GM21529 (cell line): Measurements from ENCODE around the gene MOSMO.
"Not testable (repeated sequence)": the region's sequence is repeated elsewhere in the genome, so short reads cannot be mapped to it uniquely, and the experiment has no call there.

Source experiments
- ATAC-seq: cut with Tn5 transposase; IDR thresholded peaks from one replicate; pipeline ENCODE4 v1.9.1; 2021; ENCODE audit not compliant: unreplicated experiment

The MOSMO gene

DNA sequence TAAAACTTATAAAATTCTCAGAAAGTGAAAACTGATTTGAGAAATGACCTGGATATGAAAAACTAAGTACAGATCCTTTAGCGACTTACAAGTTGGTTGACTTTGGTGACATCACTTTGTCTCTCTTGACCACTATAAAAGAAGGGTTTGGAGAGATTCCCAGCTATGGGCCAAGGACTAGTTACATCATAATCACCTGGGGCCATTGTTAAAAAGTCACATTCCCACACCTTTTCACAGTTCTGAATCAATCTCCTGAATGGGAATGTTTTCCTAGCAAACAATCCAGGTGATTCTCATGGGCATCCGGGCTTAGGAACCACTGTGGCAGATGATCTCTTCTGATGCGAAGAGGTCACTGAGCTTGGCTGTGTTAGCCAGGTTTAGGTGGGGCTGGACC is 83.8 kb downstream of the MOSMO start:
- no peak for ATAC-seq

DNA sequence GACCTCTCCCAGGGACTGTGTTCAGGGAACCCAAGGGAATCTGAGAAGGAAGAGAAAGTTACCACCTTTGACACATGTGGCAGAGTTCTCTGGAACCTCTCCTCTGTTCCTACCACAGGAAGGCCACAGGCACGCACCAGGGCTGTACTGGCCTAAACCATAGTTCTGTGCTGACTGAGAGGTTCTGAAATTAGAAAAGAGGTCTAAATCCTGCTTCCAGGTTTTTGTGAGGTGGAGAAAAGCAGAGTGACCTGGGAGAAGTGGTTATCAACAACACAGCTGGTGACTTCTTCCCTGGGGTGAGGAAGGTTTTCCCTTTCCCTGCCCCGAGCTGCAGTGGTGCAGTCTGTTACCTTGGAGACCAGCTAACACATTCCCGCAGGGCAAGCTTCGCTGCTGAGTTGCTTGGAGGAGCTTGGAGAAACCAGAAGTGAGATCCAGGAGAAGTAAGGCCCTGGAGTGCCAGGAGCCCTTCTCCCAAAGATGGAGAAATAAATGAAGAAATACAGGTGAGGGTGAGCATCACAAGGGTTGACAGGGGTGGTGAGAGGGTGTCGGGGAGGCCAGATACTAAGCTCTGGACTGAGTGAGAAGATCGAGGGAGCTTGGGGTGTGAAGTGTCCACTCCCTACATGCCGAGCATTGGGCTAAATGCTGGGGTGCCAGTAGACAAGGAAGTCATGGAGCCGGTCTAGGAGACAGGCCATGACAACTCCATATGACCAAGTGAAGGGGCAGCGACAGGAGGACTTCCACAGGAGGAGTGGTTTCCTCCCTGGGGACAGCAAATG is 84.4 kb downstream of the MOSMO start, which contains the start of gene VWA3A:
Gene VWA3A, plus strand, starts transcription at position 399 of the 791 bp plus-strand sequence. Its CDS starts 97 bp downstream, at position 496.
- ATAC-seq = no peak

DNA sequence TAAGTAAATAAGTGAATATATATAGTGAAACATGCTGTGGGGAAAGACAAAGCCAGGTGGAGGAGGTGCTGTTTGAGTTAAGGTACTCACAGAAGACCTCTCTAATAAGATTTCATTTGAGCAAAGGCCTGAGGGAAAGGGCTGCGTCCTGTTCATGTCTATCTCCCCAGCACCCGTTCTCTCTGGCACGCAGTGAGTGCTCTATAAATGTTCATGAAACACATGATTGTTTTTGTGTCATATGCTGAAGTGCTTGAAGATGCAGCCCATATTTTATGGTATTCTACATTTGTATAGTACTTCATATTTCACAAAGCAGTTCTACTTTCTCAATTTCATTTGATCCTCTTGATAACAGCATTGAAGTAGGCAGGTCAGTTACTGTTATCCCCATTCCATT is 85.4 kb downstream of the MOSMO start:
- no peak for ATAC-seq

DNA sequence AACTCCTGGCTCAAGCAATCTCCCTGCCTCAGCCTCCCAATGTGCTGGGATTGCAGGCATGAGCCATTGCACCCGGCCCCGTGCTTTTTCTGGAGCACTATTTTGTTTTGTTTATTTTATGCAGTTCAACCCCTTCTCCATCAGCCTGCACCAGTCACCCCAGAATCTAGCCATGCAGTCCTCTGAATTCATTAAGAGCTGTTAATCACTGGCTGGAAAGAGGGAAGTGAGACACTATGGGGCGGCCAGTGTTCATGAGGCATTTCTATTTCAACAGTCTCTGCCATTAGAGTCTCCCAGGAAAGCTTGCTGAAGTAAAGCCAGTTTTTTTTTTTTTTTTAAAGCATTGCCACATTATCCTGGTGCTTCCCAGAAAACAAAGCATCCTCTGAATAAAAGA is 86.1 kb downstream of the MOSMO start:
- no peak for ATAC-seq

DNA sequence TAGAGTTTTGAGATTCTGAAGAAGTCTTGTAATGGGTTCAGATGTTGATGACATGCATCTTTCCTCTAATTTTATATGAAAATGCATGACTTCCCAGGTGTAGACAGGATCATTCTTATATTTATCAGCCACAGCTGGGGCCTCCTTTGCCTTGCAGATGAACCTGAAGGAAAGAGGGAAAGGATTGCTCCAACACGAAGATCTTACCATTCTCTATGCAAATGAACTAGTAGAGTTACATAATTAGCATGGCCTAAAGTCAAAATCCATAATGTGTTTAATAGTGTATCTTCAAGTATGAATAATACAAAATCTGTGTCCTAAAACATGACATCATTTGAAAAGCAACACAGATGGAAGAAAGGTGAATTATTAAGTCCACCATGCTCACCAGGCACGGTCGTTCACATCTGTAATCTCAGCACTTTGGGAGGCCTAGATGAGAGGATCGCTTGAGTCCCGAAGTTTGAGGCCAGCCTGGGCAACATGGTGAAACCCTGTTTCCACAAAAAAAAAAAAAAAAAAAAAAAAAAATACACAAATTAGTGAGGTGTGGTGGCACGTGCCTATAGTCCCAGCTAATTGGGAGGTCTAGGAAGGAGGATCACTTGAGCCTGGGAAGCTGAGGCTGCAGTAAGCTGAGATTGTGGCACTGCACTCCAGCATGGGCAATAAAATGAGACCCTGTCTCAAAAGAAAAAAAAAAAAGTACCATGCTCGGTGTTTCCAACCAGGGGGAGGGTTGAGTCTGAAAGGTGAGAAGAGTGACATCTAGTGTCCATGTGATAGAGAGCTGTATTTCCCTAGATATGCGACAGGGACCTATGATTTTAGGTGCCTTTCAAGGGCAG is 90.7 kb downstream of the MOSMO start:
- ATAC-seq = no peak

DNA sequence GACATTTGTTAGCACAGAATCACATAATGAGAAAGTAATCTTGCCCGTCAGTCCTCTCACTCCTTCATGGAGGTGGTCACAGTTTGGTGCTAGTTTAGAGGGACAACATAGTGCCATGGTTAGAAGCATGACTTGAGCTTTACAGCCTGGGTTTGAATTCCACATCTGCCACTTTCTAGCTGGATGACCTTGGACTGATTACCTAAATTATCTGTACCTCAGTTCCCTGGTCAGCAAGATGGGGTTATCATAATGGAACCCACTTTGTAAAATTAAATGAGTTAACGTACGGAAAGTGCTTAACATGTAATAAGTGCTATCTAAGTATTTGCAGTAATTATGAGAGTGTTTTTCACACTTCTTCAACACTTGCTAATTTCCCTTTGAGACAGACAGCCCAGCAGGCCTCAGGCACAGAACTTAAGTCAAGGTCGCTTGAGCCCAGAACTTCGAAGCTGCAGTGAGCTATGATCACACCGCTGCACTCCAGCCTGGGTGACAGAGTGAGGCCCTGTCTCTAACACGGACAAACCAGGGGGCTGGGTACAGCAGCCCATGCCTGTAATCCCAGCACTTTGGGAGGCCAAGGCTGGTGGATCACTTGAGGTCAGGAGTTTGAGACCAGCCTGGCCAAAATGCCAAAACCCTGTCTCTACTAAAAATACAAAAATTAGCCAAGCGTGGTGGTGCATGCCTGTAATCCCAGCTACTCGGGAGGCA is 91.5 kb downstream of the MOSMO start:
- ATAC-seq = no peak

DNA sequence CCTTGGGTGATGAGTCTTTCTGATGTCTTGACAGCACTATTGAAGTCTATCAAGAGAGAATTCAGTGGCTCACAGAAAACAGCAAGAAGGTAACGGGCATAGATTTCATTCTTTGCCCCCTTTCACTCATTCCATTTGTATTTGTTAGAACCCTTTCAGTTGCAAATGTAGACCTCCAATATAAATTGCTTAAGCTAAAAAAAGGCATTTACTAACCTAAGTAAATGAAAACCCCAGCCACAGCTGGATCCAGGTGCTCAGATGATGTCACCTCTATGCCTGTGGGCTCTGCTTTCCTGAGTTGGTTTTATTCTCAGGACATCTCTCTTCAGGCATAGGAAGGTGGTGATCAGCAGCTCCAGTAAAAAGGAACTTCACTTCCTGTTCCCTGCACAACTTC is 95.5 kb downstream of the MOSMO start:
- no peak for ATAC-seq

DNA sequence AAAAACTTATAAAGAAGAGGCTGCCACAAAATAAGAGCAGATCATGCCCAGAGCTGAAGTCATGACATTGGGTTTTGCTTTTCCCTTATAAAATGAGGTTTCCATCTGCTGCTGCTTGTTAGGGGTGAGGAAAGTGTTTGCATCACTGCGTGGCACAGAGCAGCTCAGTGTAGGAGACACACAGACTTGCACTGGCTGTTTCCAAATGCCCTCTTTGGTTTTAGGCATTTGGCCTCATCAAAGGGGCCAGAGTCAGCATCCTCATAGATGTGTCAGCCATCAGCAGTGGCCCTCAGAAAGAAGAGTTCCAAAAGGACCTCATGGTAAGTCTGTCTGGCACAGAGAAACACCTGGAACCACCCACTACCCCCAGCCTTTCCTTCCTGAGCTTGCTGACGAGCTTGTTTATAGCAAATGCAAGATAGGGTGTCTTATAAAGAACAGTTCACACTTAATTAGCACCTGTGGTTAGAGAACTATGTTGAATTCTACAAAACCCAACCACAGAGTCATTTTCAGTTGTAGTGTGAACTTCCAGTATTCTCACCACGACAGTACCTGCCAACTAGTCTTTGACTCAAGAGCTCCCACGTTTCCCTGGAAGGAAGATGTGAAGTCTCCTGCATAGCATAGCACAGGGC is 101.5 kb downstream of the MOSMO start:
- no peak for ATAC-seq

DNA sequence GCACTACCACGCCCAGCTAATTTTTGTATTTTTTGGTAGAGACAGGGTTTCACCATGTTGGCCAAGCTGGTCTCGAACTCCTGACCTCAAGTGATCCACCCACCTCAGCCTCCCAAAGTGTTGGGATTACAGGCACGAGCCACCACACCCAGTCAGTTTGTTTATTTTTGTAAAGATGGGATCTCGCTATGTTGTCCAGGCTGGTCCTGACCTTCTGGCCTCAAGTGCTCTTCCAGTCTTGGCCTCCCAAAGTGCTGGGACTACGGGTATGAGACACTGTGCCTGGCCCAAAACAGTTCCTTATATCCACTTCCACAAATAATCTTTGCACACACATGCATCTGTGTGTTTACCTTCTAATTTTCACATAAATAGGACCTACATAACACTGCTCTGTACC is 103.7 kb downstream of the MOSMO start:
- ATAC-seq = not testable (repeated sequence)

DNA sequence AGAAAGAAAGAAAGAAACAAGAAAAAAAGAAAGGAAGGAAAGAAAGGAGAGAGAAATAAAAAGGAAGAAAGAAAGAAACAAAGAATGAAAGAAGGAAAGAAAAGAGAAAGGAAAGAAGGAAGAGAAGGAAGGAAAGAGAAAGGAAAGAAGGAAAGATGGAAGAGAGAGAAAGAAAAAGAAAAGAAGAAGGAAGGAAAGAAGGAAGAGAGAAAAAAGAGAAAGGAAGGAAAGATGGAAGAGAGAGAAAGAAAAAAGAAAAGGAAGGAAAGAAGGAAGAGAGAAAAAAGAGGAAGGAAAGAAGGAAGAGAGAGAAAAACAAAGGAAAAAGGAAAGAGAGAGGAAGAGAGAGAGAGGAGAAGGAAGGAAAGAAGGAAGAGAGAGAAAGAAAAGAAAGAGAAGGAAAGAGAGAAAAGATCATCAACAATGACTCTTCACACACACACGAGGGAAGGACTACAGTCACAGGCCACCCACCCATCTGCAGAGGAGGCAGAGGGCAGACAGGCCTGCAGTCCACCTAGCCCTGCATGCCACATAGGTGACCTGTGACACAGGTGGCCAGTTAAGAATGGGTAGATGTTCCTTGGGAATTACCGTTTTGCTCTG is 108.3 kb downstream of the MOSMO start:
- no peak for ATAC-seq

DNA sequence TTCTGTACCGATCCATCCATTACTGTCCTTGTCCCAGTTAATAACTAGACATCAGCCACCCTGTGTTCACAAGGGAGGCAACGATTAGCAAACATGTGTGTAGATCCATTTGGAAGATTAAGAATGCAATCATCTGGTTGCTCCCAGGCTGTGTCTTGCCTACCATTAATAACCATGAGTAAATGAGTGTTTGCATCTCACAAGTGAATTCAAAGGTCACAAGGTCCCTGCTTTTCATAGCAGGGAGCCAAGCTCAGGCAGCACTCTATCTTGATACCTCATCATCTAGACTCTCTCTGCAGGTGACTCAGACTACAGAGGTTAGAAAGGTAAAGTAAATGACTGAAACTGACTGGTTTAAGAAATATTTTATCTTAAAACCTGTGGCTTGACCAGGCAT is 109.7 kb downstream of the MOSMO start:
- no peak for ATAC-seq

DNA sequence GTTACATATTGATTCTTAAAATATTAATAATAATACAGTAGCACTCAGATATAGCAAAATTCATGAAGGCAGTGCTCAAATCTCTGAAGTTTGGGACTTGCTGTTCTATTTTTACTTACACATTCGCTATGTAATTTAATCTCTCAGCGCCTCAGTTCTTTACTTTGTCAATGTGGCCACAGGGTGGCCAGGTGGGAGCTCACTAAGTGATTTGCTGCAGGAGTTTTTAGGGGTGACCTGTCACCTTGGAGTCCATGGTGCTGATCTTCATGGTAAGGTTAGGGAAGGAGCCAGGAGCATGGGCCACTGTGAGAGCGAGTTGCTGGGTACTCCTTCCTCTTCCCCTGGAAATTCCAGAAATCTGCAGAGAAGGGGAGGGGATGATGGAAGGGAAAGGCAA is 112.5 kb downstream of the MOSMO start:
- ATAC-seq = no peak

DNA sequence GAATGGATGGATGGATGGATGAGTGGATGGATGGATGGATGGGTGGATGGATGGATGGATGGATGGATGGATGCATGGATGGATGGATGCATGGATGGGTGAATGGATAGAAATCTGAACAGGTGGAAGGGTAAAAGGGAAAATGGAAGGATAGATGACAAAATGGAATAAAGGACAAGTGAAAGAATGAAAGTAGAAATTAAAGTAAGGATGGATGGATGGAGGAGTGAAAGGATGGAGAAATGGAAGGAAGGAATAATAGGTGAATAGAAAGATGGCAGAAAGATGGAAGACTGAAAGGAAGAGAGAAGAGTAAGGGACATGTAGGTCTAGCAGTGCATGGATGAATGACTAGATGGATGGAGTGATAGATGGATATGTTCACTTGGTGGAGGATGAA is 114.3 kb downstream of the MOSMO start:
- ATAC-seq = no peak

DNA sequence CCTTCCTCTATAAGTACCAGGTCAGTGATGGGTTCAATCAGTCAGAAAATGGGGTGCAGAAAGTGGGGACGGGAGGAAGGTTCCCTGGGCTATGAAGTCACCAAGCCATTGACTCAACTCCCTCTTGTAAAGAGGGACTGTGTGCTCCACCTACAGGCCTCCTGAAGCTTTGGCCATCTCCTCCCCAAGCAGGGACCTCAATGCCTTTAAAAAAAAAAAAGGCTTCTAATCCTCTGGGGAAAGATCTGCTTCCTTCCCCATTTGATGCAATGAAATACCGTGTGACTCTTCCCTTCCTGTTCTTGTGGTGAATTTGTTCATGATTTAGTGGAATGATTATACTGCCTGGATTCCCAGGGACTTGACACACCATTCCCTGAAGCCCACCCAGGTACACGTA is 115.2 kb downstream of the MOSMO start:
- ATAC-seq = no peak

DNA sequence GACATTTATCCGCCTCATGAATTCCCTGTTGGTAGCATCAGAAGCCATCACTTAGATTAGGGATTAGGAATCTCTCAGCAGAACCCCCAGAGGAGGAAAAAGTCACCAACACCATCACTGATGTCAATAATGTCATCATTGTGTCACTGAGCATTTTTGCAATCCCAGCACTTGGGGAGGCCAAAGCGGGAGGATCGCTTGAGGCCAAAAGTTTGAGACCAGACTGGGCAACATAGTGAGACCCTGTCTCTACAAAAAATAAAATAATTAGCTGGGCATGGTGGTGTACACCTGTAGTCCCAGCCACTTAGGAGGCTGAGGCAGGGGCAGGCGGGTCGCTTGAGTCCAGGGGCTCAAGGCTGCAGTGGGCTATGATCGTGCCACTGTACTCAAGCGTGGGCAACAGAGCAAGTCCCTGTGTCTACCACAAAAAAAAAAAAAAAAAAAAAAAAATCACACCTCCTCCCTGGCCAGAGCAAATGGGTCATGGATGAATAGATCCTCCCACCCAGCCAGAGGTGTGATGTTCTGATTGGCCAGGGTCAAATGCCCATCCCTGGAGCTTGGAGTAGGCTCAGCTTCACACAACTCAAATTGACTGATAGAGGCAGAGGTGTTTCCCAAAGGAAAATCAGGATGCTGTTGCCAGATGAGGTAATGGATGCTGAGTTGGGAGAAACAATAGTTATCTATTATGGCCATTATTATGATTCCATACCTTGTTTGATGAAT is 116.0 kb downstream of the MOSMO start:
- no peak for ATAC-seq

DNA sequence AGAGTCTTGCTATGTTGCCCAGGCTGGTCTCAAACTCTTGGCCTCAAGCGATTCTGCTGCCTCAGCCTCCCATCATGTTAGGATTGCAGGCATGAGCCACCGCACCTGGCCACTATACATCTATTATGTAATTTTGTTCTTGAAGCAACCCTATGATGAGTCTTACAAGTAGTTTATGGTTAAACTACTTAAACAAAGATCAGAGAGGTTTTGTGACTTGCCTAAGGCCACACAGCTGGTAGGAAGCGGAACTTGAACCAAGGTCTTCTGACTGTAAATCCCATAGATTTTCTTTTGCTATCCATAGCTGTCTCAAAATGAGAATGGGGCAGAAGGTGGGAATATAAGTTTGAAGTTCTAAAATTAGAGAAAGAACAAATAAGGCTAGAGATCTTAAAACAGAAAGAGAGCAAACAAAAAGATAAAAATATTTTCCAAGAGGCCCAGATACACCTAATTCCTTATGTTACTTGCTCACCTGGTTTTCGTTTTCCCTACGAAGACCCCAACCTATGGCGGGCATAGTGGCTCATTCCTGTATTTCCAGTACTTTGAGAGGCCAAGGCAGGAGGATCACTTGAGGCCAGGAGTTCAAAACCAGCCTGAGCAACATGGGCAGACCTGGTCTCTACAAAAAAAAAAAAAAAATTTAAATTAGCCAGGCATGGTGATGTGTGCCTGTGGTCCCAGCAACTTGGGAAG is 116.8 kb downstream of the MOSMO start:
- no peak for ATAC-seq

DNA sequence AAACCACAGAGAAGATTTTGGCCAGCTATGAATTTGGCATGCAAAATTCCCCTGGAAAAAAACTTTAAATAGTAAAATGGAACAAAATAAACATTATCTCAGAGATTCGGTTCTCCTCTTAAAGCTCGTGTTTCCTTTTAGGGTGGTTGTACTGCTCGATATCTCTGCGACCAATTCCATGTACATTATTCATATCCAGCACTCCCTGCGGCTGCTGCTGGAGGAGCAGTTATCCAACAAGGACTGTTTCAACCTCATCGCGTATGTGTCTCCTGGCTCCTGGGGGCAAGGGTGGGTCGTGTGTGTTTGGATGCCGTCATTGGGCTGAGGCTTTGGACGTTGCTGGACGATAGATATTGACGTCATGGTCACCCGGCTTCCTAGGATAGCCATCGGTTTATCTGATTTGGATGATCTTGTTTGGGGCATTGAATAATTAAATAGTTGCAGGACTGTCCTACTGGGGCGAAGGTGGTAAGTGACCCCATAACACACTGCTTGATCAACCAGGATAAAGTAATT is 118.2 kb downstream of the MOSMO start:
- no peak for ATAC-seq

DNA sequence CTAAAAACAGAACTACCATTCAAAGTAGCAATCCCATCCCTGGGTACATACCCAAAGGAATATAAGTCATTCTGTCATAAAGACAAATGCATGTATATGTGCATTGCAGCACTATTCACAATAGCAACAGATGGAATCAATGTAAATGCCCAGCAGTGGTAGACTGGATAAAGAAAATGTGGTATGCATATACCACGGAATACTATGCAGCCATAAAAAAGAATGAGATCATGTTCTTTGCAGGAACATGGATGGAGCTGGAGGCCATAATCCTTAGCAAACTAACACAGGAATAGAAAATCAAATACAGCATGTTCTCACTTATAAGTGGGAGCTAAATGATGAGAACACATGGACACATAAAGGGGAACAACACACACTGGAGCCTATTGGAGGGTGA is 120.6 kb downstream of the MOSMO start:
- ATAC-seq = not testable (repeated sequence)

DNA sequence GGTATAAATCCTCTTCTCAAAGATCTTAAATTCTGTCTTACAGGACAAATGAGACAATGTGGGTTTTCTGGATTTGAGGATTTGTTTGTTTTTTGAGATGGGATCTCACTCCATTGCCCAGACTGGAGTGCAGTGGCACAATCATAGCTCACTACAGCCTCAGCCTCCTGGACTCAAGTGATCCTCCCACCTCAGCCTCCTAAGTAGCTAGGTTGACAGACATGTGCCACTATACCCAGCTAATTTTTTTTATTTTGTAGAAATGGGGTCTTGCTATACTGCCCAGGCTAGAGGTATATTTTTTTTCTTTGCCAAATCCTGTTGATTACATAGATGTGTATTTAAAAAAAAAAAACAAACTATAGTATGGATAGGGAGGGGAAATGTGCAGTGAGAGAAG is 122.6 kb downstream of the MOSMO start:
- ATAC-seq = no peak
